HuH-7.5 (cell line): ENCODE measurements around the gene PLA2G5.
"Not testable (repeated sequence)": the region's sequence is repeated elsewhere in the genome, so short reads cannot be mapped to it uniquely, and the experiment has no call there.

Source experiments
- DNase-seq: peaks from one replicate; pipeline ENCODE4 v3.0.0; 2011; ENCODE audit warnings: low spot score

The PLA2G5 gene, protein sequence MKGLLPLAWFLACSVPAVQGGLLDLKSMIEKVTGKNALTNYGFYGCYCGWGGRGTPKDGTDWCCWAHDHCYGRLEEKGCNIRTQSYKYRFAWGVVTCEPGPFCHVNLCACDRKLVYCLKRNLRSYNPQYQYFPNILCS

GRCh38 chr1:20069874-20070273, at the start of gene PLA2G5:
TSS of gene PLA2G5 (plus strand) at chr1:20070194. CDS start at chr1:20084831, 14,637 bp downstream.
- no peak for DNase-seq

- DNase-seq = no peak
Observed at GRCh38 chr1:20028125-20028524, 41.9 kb upstream of the PLA2G5 start.

- DNase-seq = no peak
Observed at GRCh38 chr1:20028726-20029125, 41.3 kb upstream of the PLA2G5 start.

- no peak for DNase-seq
Observed at GRCh38 chr1:20029178-20029912, 40.6 kb upstream of the PLA2G5 start.

- not testable (repeated sequence) for DNase-seq
Observed at GRCh38 chr1:20030436-20031151, 39.4 kb upstream of the PLA2G5 start.

- no peak for DNase-seq
Observed at GRCh38 chr1:20031161-20031560, 38.8 kb upstream of the PLA2G5 start.

GRCh38 chr1:20031836-20032235, 38.2 kb upstream of the PLA2G5 start:
- no peak for DNase-seq

GRCh38 chr1:20032425-20032824, 37.6 kb upstream of the PLA2G5 start:
- DNase-seq = no peak

DNA sequence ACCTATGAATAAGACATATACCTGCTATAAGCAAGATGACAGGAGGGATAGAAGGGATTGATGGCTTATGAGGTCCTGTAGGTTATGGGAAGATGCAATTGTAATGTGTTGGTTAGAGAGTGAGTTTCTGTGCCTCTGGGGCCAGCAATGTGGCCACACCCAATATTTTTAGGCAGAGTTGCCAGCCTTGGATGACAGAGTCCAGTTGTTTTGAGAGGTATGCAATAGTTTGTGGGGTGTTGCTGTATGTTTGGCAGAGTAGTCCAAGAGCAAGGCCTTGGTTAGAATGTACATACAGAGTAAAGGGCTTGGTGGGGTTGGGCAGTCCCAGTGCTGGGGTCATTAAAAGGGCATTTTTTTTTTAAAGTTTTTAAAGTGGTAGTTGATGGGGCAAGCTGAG, 36.6 kb upstream of the PLA2G5 start:
- DNase-seq = no peak

- DNase-seq = no peak
Observed at GRCh38 chr1:20035114-20035513, 34.9 kb upstream of the PLA2G5 start.

DNA sequence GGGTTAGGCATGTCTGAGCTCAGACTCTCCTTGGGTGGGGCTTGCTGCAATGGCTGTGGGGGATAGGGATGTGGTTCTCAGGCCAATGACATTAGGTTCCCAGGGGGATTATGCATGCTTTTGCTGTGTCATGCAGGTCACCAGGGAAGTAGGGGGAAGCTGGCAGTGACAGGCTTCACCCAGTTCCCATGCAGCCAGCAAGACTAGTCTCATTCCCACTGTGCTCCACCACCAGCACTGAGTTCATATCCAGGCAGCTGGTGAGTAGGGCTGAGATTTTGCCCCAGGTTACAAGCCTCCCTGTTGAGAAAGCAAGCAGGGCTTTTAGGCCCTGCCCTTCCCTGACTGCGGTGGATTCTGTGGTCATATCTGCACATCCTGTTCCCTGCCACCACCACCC, 32.1 kb upstream of the PLA2G5 start:
- no peak for DNase-seq

GRCh38 chr1:20047096-20047495, 22.9 kb upstream of the PLA2G5 start:
- no peak for DNase-seq

GRCh38 chr1:20048563-20048962, 21.4 kb upstream of the PLA2G5 start:
- no peak for DNase-seq

- DNase-seq = not testable (repeated sequence)
Observed at GRCh38 chr1:20049056-20049798, 20.8 kb upstream of the PLA2G5 start.

DNA sequence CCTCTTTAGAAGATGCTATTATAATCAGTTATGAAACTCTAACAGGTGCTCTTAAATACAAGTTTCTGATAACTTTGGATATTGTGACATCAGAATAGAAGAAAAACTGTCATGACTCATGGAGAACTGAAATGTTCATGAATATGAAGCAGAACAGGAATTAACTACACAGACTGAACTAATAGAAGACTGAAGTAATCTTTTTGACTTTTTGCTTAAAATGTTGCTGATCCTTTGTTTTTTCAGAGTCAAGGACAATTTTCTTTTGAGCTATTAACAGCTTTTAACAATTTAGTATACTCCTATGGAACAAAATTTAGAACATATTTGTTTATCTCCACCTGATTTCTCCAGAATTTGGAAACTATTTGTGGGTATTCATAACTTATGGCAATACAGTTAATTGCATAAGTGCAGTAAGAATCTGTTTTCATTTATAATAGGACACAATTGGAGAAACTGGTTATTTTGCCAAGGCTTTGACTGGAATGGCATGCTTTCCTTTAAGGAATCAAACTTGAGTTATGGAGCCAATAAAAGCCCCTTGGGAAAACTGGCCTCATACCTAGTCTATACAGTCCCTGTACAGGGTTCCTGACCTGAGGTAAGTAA, 18.7 kb upstream of the PLA2G5 start:
- DNase-seq = no peak

- DNase-seq = no peak
Observed at GRCh38 chr1:20052386-20052785, 17.6 kb upstream of the PLA2G5 start.

- DNase-seq = no peak
Observed at GRCh38 chr1:20057886-20058420, 12.0 kb upstream of the PLA2G5 start.

GRCh38 chr1:20058531-20058930, 11.5 kb upstream of the PLA2G5 start:
- DNase-seq = no peak

- DNase-seq = no peak
Observed at GRCh38 chr1:20059847-20060246, 10.1 kb upstream of the PLA2G5 start.

- not testable (repeated sequence) for DNase-seq
Observed at GRCh38 chr1:20060791-20061190, 9.2 kb upstream of the PLA2G5 start.

DNA sequence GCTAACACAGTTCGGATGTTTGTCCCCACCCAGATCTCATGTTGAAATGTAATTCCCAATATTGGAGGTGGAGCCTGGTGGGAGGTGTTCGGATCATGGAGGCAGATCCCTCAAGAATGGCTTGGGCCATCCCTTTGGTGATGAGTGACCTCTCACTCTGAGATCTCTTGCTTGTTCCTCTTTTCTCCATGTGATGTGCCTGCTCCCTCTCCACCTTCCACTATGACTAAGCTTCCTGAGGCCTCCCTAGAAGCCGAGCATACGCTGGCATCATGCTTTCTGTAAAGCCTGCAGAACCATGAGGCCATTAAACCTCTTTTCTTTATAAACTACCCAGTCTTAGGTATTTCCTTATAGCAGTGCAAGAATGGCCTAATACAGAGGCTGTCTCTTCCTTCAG, 8.1 kb upstream of the PLA2G5 start:
- no peak for DNase-seq

DNA sequence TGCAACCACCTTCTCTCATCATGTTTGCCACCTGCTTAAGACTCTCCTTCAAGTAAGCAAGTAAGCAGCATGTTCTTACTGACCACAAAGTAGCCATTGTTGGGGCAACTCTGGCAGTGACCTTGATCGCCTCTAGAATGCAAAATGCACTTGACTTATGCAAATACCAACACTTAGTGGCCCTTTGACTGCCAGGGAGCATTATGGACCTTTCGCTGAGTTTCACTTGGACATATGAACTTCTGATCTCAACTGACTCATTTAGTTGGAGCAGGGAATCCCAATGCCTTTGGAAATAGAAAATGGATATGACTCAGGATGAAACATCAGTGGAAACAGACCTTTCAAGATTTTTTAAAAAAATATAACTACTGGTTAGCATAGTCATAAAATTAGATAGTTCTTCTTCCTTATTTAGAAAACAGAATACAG, 6.1 kb upstream of the PLA2G5 start:
- no peak for DNase-seq
